RKO (cell line): Measurements from ENCODE around the gene COL27A1.

Experiments
- DNase-seq: peaks from one replicate; pipeline ENCODE4 v3.0.0-alpha.2; 2016; ENCODE audit warnings: low spot score

Gene COL27A1

GRCh38 chr9:114169029-114169951 lies 14.0 kb downstream of the COL27A1 start:
- DNase-seq: no peak

GRCh38 chr9:114169952-114170770 lies 14.8 kb downstream of the COL27A1 start:
- no peak for DNase-seq

- no peak for DNase-seq
Measured at GRCh38 chr9:114170771-114171461, 15.6 kb downstream of the COL27A1 start.

GRCh38 chr9:114171500-114171899 lies 16.2 kb downstream of the COL27A1 start:
- no peak for DNase-seq

GRCh38 chr9:114172981-114173833 lies 17.9 kb downstream of the COL27A1 start:
- no peak for DNase-seq

GRCh38 chr9:114174557-114174875 lies 19.2 kb downstream of the COL27A1 start:
- DNase-seq: no peak

GRCh38 chr9:114174876-114175771 lies 19.8 kb downstream of the COL27A1 start:
- DNase-seq: no peak

- DNase-seq: no peak
Measured at GRCh38 chr9:114176624-114177291, 21.4 kb downstream of the COL27A1 start.

GRCh38 chr9:114177423-114178064 lies 22.2 kb downstream of the COL27A1 start:
- DNase-seq: no peak

- DNase-seq: no peak
Measured at GRCh38 chr9:114178076-114178475, 22.7 kb downstream of the COL27A1 start.

GRCh38 chr9:114178756-114179450 lies 23.6 kb downstream of the COL27A1 start:
- no peak for DNase-seq

GRCh38 chr9:114179516-114179915 lies 24.2 kb downstream of the COL27A1 start:
- DNase-seq: no peak

GRCh38 chr9:114180696-114181606 lies 25.6 kb downstream of the COL27A1 start:
- no peak for DNase-seq

- no peak for DNase-seq
Measured at GRCh38 chr9:114181607-114182409, 26.5 kb downstream of the COL27A1 start.

GRCh38 chr9:114183006-114183405 lies 27.7 kb downstream of the COL27A1 start:
- no peak for DNase-seq

- DNase-seq: peak; percentile 22
Measured at GRCh38 chr9:114184071-114184470, 28.7 kb downstream of the COL27A1 start.

GRCh38 chr9:114184866-114185265 lies 29.5 kb downstream of the COL27A1 start:
- DNase-seq: no peak
